Smooth muscle cell (in vitro differentiated cells): ENCODE measurements around the gene GASK1A. TPM values are rescaled to one million over a fixed set of nuclear protein-coding genes. Genes with fewer than 3 reads are reported as not detected.

Experiments
- DNase-seq: peaks from one replicate; lab custom pipeline; 2025; ENCODE audit not compliant: unreplicated experiment; lab: John Stamatoyannopoulos, UW
- H2AFZ ChIP-seq: fragments of 200-600 bp; sonication (generic); 2 replicates; pipeline ENCODE4 v1.6.0; 2016; ENCODE audit warnings: antibody characterized with exemption, low read depth, mild to moderate bottlenecking
- H3F3A ChIP-seq: fragments of 200-600 bp; sonication (generic); 2 replicates; pipeline ENCODE4 v1.6.0; 2017; ENCODE audit warnings: antibody characterized with exemption, low read depth
- H3K27ac ChIP-seq: fragments of 200-600 bp; sonication (generic); 2 replicates; pipeline ENCODE4 v1.5.1; 2016; ENCODE audit warnings: low read depth, mild to moderate bottlenecking
- H3K27me3 ChIP-seq: fragments of 200-600 bp; sonication (generic); 2 replicates; pipeline ENCODE4 v1.6.1; 2016; ENCODE audit warnings: low read depth, mild to moderate bottlenecking
- H3K36me3 ChIP-seq: fragments of 200-600 bp; sonication (generic); 2 replicates; pipeline ENCODE4 v1.5.1; 2016; ENCODE audit warnings: low read depth
- H3K4me1 ChIP-seq: fragments of 200-600 bp; sonication (generic); 2 replicates; pipeline ENCODE4 v1.5.1; 2016; ENCODE audit warnings: low read depth
- H3K4me2 ChIP-seq: fragments of 200-600 bp; sonication (generic); 2 replicates; pipeline ENCODE4 v1.6.0; 2016; ENCODE audit warnings: mild to moderate bottlenecking
- H3K4me3 ChIP-seq: fragments of 200-600 bp; sonication (generic); 2 replicates; pipeline ENCODE4 v1.5.1; 2016; ENCODE audit warnings: mild to moderate bottlenecking
- H3K79me2 ChIP-seq: fragments of 200-600 bp; sonication (generic); 2 replicates; pipeline ENCODE4 v1.6.0; 2016; ENCODE audit warnings: low read depth, mild to moderate bottlenecking
- H3K9ac ChIP-seq: fragments of 200-600 bp; sonication (generic); 2 replicates; pipeline ENCODE4 v1.6.0; 2016; ENCODE audit warnings: low read depth
- H3K9me3 ChIP-seq: fragments of 200-600 bp; sonication (generic); replicated peaks from 2 replicates; pipeline ENCODE4 v1.5.1; 2016; ENCODE audit warnings: low read depth
- H4K20me1 ChIP-seq: fragments of 200-600 bp; sonication (generic); 2 replicates; pipeline ENCODE4 v1.6.0; 2016; ENCODE audit warnings: low read depth
- WGBS: methylation state at CpG from one replicate; pipeline ENCODE4 v1.1.7; 2016; ENCODE audit warnings: low lambda C conversion rate; 5-methylcytosine and 5-hydroxymethylcytosine counted together
- polyA plus RNA-seq: library from polyadenylated mRNA; unstranded; fragments of >200 nt; fragmentation: Nextera tagmentation; extraction: Ambion mirVana; gene quantifications from 2 replicates; pipeline ENCODE4 v1.2.1, GENCODE V29; 2016
- total RNA-seq: library from RNA; depleted of rRNA; stranded (reverse); fragments of >200 nt; gene quantifications from 2 replicates; pipeline ENCODE4 v1.2.3, GENCODE V29; 2014
- TF ChIP-seq, protein P1 (sequence below): fragments of 200-600 bp; sonication (generic); IDR thresholded peaks from 2 replicates; pipeline ENCODE4 v1.5.1; 2017; ENCODE audit warnings: borderline replicate concordance, mild to moderate bottlenecking, antibody characterized with exemption; ENCODE audit not compliant: insufficient read depth, poor library complexity, severe bottlenecking

The GASK1A gene
- total and polyA plus RNA-seq, 2 experiments from 2014 or later, result 0.76 TPM; not detected in 1

DNA sequence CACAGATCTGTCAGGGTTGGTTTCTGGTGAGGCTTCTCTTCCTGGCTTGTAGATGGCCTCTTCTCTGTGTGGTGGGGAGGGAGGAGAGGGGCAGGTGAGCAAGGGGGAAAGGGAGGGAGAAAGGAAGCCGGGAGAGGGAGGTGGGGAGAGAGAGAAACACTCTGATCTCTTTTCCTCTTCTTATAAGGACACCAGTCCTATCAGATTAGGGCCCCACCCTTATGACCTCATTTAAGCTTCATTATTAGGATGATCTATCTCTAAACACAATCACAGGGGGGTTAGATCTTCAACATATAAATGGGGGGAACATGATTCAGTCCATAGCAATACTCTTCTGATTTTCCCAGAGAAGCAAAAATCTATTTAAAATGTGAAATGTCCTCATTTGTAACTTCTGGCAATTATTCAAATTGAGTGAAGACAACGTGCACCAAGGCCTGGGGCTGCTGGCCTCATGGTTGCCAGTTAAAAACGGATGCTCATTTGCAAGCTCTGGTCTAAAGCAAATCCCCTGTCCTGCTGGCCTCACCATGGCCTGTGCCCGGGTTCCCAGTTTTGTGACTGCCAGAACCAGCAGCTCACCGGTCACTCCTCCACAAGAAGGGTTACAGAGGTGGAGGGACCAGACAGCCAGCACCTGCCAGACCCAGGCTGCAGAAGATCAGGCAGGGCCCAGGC lies 118.4 kb downstream of the GASK1A start:
- Histone ChIP-seq H4K20me1 (peaks cover 20% of the 10 kb centered on the region), H3K27ac (no peak overlapping the region), H3F3A (no peaks in the 10 kb centered on the region), H3K36me3 (no peaks in the 10 kb centered on the region), H3K9ac (no peak overlapping the region), H3K4me1 (peaks cover 6% of the 10 kb centered on the region), H3K4me2 (no peak overlapping the region), H3K9me3 (no peaks in the 10 kb centered on the region), H2AFZ (no peak overlapping the region), H3K4me3 (no peak overlapping the region), H3K27me3 (no peaks in the 10 kb centered on the region), H3K79me2 (no peaks in the 10 kb centered on the region)
- TF ChIP-seq, protein P1, sequence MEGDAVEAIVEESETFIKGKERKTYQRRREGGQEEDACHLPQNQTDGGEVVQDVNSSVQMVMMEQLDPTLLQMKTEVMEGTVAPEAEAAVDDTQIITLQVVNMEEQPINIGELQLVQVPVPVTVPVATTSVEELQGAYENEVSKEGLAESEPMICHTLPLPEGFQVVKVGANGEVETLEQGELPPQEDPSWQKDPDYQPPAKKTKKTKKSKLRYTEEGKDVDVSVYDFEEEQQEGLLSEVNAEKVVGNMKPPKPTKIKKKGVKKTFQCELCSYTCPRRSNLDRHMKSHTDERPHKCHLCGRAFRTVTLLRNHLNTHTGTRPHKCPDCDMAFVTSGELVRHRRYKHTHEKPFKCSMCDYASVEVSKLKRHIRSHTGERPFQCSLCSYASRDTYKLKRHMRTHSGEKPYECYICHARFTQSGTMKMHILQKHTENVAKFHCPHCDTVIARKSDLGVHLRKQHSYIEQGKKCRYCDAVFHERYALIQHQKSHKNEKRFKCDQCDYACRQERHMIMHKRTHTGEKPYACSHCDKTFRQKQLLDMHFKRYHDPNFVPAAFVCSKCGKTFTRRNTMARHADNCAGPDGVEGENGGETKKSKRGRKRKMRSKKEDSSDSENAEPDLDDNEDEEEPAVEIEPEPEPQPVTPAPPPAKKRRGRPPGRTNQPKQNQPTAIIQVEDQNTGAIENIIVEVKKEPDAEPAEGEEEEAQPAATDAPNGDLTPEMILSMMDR, result no peak
- 80% methylated on average over 5 of the region's 5 CpGs for WGBS
- no peak for DNase-seq

GRCh38 chr3:43098761-43099160 lies 119.7 kb downstream of the GASK1A start:
- no peaks in the 10 kb centered on the region for H3K27me3 ChIP-seq

DNA sequence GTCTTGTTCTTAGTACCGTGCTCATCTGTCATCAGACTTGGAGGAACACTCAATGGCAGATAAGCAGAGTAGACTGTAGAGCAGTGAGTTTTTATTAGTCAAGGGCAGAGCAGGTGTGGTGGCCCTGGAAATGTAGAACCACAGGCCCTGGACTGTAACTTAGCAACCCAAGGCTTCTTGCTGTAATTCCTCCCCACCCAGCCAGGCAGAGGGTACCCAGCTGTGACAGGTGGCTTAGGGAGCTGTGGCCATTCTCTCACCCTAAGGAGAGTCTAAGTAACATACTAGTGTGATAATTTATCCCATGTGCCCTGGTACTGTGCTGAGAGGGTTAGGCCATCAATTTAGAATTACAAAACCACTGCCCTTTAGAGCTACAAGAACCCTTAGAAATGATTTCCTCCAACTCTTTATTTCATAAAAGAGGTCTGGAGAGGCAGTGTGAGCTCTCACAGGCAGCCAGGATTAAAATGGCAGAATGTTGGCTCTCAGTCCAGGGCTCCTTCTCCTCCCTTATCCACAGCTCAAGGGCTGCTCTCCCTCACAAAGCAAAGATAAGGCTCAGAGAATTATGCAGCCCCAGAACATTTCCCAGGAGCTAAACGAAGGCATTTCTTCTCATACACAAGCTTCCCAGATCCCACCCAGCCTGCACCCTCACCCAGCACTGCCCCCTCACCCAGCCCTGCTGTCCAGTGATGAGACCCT lies 123.8 kb downstream of the GASK1A start:
- WGBS, result 60% methylated on average over 2 of the region's 2 CpGs
- H3K27ac ChIP-seq, result no peak overlapping the region

More at GRCh38 chr3:43098761-43099160, 119.7 kb downstream of the GASK1A start:
- no peak overlapping the region for H2AFZ ChIP-seq
- TF ChIP-seq, protein P1, result no peak
- H3K4me1 ChIP-seq, result peaks cover 6% of the 10 kb centered on the region
- 92% methylated on average over 8 of the region's 8 CpGs for WGBS
- H4K20me1 ChIP-seq, result peaks cover 17% of the 10 kb centered on the region
- no peak overlapping the region for H3K4me3 ChIP-seq
- no peak for DNase-seq
- no peaks in the 10 kb centered on the region for H3K36me3 ChIP-seq
- no peak overlapping the region for H3K4me2 ChIP-seq
- no peak overlapping the region for H3K9ac ChIP-seq
- no peaks in the 10 kb centered on the region for H3K9me3 ChIP-seq
- H3K27ac ChIP-seq, result no peak overlapping the region
- H3F3A ChIP-seq, result no peaks in the 10 kb centered on the region
- H3K79me2 ChIP-seq, result no peaks in the 10 kb centered on the region

More for the DNA sequence above, 123.8 kb downstream of the GASK1A start:
- no peak for DNase-seq
- no peaks in the 10 kb centered on the region for H3F3A ChIP-seq
- H4K20me1 ChIP-seq, result no peaks in the 10 kb centered on the region
- TF ChIP-seq, protein P1, result no peak
- no peak overlapping the region for H3K4me3 ChIP-seq
- no peaks in the 10 kb centered on the region for H3K27me3 ChIP-seq
- H3K4me1 ChIP-seq, result no peaks in the 10 kb centered on the region
- H3K9me3 ChIP-seq, result no peaks in the 10 kb centered on the region
- H2AFZ ChIP-seq, result no peak overlapping the region
- no peaks in the 10 kb centered on the region for H3K79me2 ChIP-seq
- H3K9ac ChIP-seq, result no peak overlapping the region
- H3K36me3 ChIP-seq, result no peaks in the 10 kb centered on the region
- H3K4me2 ChIP-seq, result no peak overlapping the region
